Panc1 (cell line): Measurements from ENCODE around the gene GPR31. TPM values are rescaled to one million over a fixed set of nuclear protein-coding genes. Genes with fewer than 3 reads are reported as not detected.

Source experiments
- ATAC-seq: fragments of 200-7000 bp; cut with Tn5 transposase; 2 replicates; pipeline ENCODE4 v1.9.1; 2020; ENCODE audit warnings: mild to moderate bottlenecking, moderate library complexity
- BruUV-seq: library from RNA; stranded (reverse); fragments of 400-500 nt; replicated peaks from 2 replicates; lab custom pipeline; 2021; lab: Mats Ljungman, UMichigan
- CTCF ChIA-PET: fragments of 300-600 bp; sonication (Branson Sonifier 250); formaldehyde crosslinking; loops from one replicate; lab custom pipeline; 2022; ENCODE audit warnings: antibody characterized with exemption; lab: Charles Lee
- POLR2A ChIA-PET: fragments of 300-600 bp; sonication (Branson Sonifier 250); formaldehyde crosslinking; loops from one replicate; lab custom pipeline; 2022; ENCODE audit warnings: antibody characterized with exemption; lab: Charles Lee
- DNase-seq: peaks from one replicate; pipeline ENCODE4 v3.0.0-alpha.2; 2010; ENCODE audit warnings: low read depth, low spot score
- H3K27ac ChIP-seq: 2 replicates; pipeline ENCODE4 v1.5.1; 2011; ENCODE audit warnings: mild to moderate bottlenecking, low read length, inconsistent platforms
- H3K27me3 ChIP-seq: fragments of 200-500 bp; sonication (Bioruptor generic); 2 replicates; pipeline ENCODE4 v1.6.0; 2014; ENCODE audit warnings: low read length, inconsistent platforms; ENCODE audit not compliant: control insufficient read depth, insufficient read depth
- H3K36me3 ChIP-seq: fragments of 200-500 bp; sonication (Bioruptor generic); 2 replicates; pipeline ENCODE4 v1.5.1; 2014; ENCODE audit warnings: inconsistent platforms, mild to moderate bottlenecking, low read length, moderate library complexity; ENCODE audit not compliant: control insufficient read depth, insufficient read depth
- H3K4me1 ChIP-seq: 2 replicates; pipeline ENCODE4 v1.5.1; 2011; ENCODE audit warnings: inconsistent platforms, mild to moderate bottlenecking, low read length, moderate library complexity; ENCODE audit not compliant: control insufficient read depth, insufficient read depth
- H3K4me3 ChIP-seq, 2 experiments: 2 replicates each; pipeline ENCODE4 v1.5.1; 2011 to 2012; ENCODE audit warnings: low read depth in 2 of 2, low read length in 2 of 2, mild to moderate bottlenecking in 2 of 2, inconsistent platforms in 1 of 2, moderate library complexity in 1 of 2
- H3K9me3 ChIP-seq: fragments of 200-500 bp; sonication (Bioruptor generic); 2 replicates; pipeline ENCODE4 v1.5.1; 2014; ENCODE audit warnings: low read depth, mild to moderate bottlenecking, inconsistent platforms, low read length, moderate library complexity; ENCODE audit not compliant: control insufficient read depth, insufficient read depth
- CTCF ChIP-seq: fragments of 450-650 bp; IDR thresholded peaks from 2 replicates; pipeline ENCODE4 v1.5.1; 2017; ENCODE audit warnings: mild to moderate bottlenecking
- POLR2AphosphoS5 ChIP-seq: IDR thresholded peaks from 2 replicates; pipeline ENCODE4 v1.6.1; 2012; ENCODE audit warnings: mild to moderate bottlenecking, low read depth, low read length, moderate library complexity
- REST ChIP-seq, 2 experiments: IDR thresholded peaks; 2 replicates each; pipeline ENCODE4 v1.6.1; 2011 to 2012; ENCODE audit warnings: low read depth in 2 of 2, control low read depth in 1 of 2, low read length in 1 of 2, mild to moderate bottlenecking in 1 of 2, moderate library complexity in 1 of 2; ENCODE audit not compliant: insufficient read depth in 1 of 2
- SIN3A ChIP-seq: IDR thresholded peaks from 2 replicates; pipeline ENCODE4 v1.6.1; 2012; ENCODE audit warnings: low read depth, mild to moderate bottlenecking, low read length, moderate library complexity, borderline replicate concordance; ENCODE audit not compliant: insufficient read depth
- TCF7L2 ChIP-seq: IDR thresholded peaks from 2 replicates; pipeline ENCODE4 v1.6.1; 2011; ENCODE audit warnings: mild to moderate bottlenecking, low read depth, low read length, inconsistent platforms
- in situ Hi-C: cut with HindIII; loops from 2 replicates; pipeline ENCODE4 v1.10.0; 2016; ENCODE audit warnings: low sequenced_read_pairs, low pct_unique_long_range_greater_than_20kb
- intact Hi-C: fragments of 100-400 bp; cut with micrococcal nuclease; formaldehyde crosslinking; loops from one replicate; pipeline ENCODE4 v1.10.0; 2022; ENCODE audit not compliant: unreplicated experiment
- total RNA-seq: library from RNA; stranded (reverse); gene quantifications from one replicate; pipeline ENCODE4 v1.2.1, GENCODE V29; 2021; ENCODE audit not compliant: unreplicated experiment

The GPR31 gene
- total RNA-seq, 1 experiment from 2014 or later: not detected

GRCh38 chr6:167157414-167157813, 366 bp downstream of the GPR31 start:
- intact Hi-C loops: no loop called here
- Histone ChIP-seq H3K36me3 (no peaks in the 10 kb centered on the region), H3K4me1 (peaks cover 6% of the 10 kb centered on the region; the same call in 1 of the 2 replicates), H3K9me3 (no peaks in the 10 kb centered on the region), H3K27me3 (peaks cover 18% of the 10 kb centered on the region), H3K4me3 (no peak overlapping the region), H3K27ac (no peak overlapping the region)
- no peak for TF ChIP-seq CTCF
- TF ChIP-seq SIN3A: no peak
- no peak for TF ChIP-seq TCF7L2
- no peak for TF ChIP-seq POLR2AphosphoS5
- TF ChIP-seq REST (IDR thresholded peaks at IDR 0.05; ENCODE audit: insufficient read depth in 1 of 2, low read depth in 2 of 2, low read length in 1 of 2): no peak
- ChIA-PET CTCF (no interaction called here), POLR2A (no interaction called here)
- BruUV-seq: no TSS peak
- DNase-seq (no peak), ATAC-seq (0 out of 2 replicates have a peak, but pooled peaks have one; percentile 8)
- in situ Hi-C loops: no loop called here

- no peaks in the 10 kb centered on the region for H3K9me3 ChIP-seq
- no peak overlapping the region for H3K4me3 ChIP-seq
- no peaks in the 10 kb centered on the region for H3K36me3 ChIP-seq
- ChIA-PET POLR2A (no interaction called here), CTCF (interaction anchor here (0.6 kb wide), 1 partner anchor 12 kb away, joined by 3 read pairs; no protein-coding TSS in a partner anchor)
- H3K27ac ChIP-seq: no peak overlapping the region
- no peak for TF ChIP-seq TCF7L2
- no peak for TF ChIP-seq REST (IDR thresholded peaks at IDR 0.05; ENCODE audit: insufficient read depth in 1 of 2, low read depth in 2 of 2, low read length in 1 of 2)
- no peak for TF ChIP-seq SIN3A
- no peak for TF ChIP-seq CTCF
- no peak for TF ChIP-seq POLR2AphosphoS5
- BruUV-seq: no TSS peak
- peaks cover 6% of the 10 kb centered on the region; the same call in 1 of the 2 replicates for H3K4me1 ChIP-seq
- no peak for DNase-seq
- peaks cover 12% of the 10 kb centered on the region for H3K27me3 ChIP-seq
- intact Hi-C loops (no loop called here), in situ Hi-C loops (no loop called here)
- no peak for ATAC-seq
Observed at GRCh38 chr6:167154895-167155294, 2.9 kb downstream of the GPR31 start.
